OCI-LY7 (cell line): ENCODE results near the gene SCNN1B.

Experiments
- EZH2phosphoT487 ChIP-seq: fragments of 200-600 bp; sonication (generic); IDR thresholded peaks from 2 replicates; pipeline ENCODE4 v1.6.1; 2018; ENCODE audit warnings: low read depth, borderline replicate concordance, mild to moderate bottlenecking, mixed run types, antibody characterized with exemption, low read length, moderate library complexity, mixed read lengths
- TF ChIP-seq, protein P1 (sequence below): fragments of 200-600 bp; sonication (generic); conservative IDR thresholded peaks from 2 replicates; pipeline ENCODE4 v1.5.1; 2014; ENCODE audit warnings: mild to moderate bottlenecking, antibody characterized with exemption, low read length, moderate library complexity, mixed read lengths

GRCh38 chr16:23270654-23271053 is 31.4 kb upstream of the SCNN1B start:
- TF ChIP-seq, protein P1, sequence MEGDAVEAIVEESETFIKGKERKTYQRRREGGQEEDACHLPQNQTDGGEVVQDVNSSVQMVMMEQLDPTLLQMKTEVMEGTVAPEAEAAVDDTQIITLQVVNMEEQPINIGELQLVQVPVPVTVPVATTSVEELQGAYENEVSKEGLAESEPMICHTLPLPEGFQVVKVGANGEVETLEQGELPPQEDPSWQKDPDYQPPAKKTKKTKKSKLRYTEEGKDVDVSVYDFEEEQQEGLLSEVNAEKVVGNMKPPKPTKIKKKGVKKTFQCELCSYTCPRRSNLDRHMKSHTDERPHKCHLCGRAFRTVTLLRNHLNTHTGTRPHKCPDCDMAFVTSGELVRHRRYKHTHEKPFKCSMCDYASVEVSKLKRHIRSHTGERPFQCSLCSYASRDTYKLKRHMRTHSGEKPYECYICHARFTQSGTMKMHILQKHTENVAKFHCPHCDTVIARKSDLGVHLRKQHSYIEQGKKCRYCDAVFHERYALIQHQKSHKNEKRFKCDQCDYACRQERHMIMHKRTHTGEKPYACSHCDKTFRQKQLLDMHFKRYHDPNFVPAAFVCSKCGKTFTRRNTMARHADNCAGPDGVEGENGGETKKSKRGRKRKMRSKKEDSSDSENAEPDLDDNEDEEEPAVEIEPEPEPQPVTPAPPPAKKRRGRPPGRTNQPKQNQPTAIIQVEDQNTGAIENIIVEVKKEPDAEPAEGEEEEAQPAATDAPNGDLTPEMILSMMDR: no peak
- TF ChIP-seq EZH2phosphoT487: no peak
